ENCODE results near the gene RASSF4.

RASSF4 gene

DNA sequence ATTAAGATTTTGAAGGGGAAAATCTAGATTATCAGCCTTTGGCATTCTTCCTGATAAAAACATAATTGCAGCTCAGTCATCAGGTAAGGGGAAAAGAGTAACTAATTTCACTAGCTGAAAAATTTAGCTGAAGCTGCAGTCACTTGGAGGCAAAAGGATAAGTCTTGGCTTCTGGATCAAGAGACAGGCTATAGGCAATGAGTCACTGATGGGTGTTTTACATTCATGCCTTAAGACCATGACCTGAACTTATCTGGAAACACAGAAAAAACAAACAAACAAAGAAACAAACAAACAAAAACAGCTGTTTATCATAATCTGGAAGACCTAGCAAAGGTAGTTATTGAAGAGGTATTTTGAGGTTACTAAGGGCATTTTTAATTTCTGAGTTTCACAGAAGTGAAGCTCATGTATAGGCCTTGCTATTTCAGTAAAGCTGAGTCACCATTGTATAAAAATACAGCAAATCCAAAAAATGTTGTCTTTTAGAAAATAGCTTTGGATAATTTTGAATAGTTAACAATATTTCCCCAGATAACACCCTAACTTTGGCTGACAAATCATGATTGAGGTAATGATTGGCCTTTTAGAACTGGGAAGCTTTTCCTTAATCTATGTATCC lies 81.4 kb downstream of the RASSF4 start:
- TF ChIP-seq, protein P1, sequence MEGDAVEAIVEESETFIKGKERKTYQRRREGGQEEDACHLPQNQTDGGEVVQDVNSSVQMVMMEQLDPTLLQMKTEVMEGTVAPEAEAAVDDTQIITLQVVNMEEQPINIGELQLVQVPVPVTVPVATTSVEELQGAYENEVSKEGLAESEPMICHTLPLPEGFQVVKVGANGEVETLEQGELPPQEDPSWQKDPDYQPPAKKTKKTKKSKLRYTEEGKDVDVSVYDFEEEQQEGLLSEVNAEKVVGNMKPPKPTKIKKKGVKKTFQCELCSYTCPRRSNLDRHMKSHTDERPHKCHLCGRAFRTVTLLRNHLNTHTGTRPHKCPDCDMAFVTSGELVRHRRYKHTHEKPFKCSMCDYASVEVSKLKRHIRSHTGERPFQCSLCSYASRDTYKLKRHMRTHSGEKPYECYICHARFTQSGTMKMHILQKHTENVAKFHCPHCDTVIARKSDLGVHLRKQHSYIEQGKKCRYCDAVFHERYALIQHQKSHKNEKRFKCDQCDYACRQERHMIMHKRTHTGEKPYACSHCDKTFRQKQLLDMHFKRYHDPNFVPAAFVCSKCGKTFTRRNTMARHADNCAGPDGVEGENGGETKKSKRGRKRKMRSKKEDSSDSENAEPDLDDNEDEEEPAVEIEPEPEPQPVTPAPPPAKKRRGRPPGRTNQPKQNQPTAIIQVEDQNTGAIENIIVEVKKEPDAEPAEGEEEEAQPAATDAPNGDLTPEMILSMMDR (IDR thresholded peaks at IDR 0.05; ENCODE audit: low read depth, low read length): no peak
- DNase-seq (ENCODE audit: extremely low read depth, low read depth): no peak

DNA sequence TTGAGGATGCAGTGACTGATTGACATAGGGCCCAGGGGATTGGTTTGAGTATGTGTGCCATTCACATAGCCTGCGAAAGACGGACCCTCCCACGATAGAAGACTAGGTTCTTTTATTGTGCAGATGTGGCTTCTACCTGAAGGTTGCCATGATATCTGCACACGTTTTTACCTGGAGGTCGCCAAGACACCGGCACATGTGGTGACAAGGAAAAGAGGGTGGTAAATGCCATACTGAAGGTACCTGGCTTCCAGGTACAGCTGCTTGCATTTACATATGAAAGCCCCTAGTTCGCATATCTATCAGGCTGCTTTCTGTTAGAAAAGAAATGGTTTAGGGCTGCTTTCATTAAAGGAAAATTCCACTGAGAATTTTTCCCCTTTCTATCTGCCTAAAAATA lies 84.7 kb downstream of the RASSF4 start:
- no peak for DNase-seq (ENCODE audit: extremely low read depth, low read depth)
- TF ChIP-seq, protein P1 (IDR thresholded peaks at IDR 0.05; ENCODE audit: low read depth, low read length): no peak
